Umbilical cord (tissue), 2 donors: Measurements from ENCODE around the gene RXRG. TPM values are rescaled to one million over a fixed set of nuclear protein-coding genes. Genes with fewer than 3 reads are reported as not detected.
"Not testable (repeated sequence)": the region's sequence is repeated elsewhere in the genome, so short reads cannot be mapped to it uniquely, and the experiment has no call there.

Experiments
- DNase-seq: peaks from one replicate; pipeline ENCODE4 v3.0.0-alpha.2; 2015; ENCODE audit warnings: low spot score
- total RNA-seq: library from RNA; depleted of rRNA; stranded (reverse); fragments of >200 nt; gene quantifications from one replicate; pipeline ENCODE4 v1.2.3, GENCODE V29; 2014; ENCODE audit warnings: low replicate concordance; ENCODE audit not compliant: insufficient read depth

Gene RXRG
- total RNA-seq, result not detected

GRCh38 chr1:165444897-165445370 lies at the start of gene RXRG:
TSS of gene RXRG (minus strand) at chr1:165445126. CDS start at chr1:165444893, 233 bp downstream.
- DNase-seq, result peak; percentile 58

GRCh38 chr1:165492845-165493373 lies 48.0 kb upstream of the RXRG start:
- DNase-seq, result no peak

GRCh38 chr1:165490175-165490574 lies 45.2 kb upstream of the RXRG start:
- no peak for DNase-seq

DNA sequence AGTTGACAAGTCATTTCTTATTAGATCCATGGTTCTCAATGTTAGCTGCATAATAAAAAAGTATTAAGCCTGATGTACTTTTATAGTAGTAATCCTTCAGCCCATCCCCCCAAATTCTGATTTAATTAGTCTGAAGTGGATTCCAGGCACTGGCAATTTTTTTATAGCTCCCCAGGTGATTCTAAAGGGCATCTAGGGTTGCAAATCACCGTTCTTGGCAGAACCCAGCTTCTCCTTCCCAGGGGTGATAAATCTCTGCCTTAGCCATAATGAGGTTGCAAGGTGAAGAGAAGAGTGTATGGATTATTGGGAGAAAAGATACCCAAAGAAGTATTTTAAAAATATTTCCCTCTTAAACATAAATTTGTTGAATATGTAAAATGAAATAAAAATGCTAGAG lies 43.0 kb upstream of the RXRG start:
- no peak for DNase-seq

- no peak for DNase-seq
These were observed 41.7 kb upstream of the RXRG start for GRCh38 chr1:165486663-165487062.

GRCh38 chr1:165485716-165486115 lies 40.8 kb upstream of the RXRG start:
- DNase-seq, result no peak

GRCh38 chr1:165484532-165484931 lies 39.6 kb upstream of the RXRG start:
- DNase-seq, result no peak

DNA sequence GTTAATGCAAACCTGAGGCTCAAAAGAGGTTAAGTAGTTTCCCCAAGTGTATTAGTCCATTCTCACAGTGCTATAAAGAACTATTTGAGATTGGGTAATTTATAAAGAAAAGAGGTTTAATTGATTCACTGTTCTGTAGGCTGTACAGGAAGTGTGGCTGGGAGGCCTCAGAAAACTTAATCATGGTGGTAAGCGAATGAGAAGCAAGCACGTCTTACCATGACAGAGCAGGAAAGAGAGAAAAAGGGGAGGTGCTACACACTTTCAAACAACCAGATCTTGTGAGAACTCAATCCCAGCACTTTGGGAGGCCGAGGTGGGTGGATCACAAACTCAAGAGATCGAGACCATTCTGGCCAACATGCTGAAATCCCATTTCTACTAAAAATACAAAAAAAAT lies 38.5 kb upstream of the RXRG start:
- no peak for DNase-seq

GRCh38 chr1:165481820-165482532 lies 37.0 kb upstream of the RXRG start:
- peak; percentile 89 for DNase-seq

- DNase-seq, result no peak
These were observed 31.9 kb upstream of the RXRG start for GRCh38 chr1:165476776-165477175.

- no peak for DNase-seq
These were observed 29.3 kb upstream of the RXRG start for GRCh38 chr1:165474196-165474595.

- DNase-seq, result peak; percentile 12
These were observed 28.2 kb upstream of the RXRG start for GRCh38 chr1:165473081-165473480.

DNA sequence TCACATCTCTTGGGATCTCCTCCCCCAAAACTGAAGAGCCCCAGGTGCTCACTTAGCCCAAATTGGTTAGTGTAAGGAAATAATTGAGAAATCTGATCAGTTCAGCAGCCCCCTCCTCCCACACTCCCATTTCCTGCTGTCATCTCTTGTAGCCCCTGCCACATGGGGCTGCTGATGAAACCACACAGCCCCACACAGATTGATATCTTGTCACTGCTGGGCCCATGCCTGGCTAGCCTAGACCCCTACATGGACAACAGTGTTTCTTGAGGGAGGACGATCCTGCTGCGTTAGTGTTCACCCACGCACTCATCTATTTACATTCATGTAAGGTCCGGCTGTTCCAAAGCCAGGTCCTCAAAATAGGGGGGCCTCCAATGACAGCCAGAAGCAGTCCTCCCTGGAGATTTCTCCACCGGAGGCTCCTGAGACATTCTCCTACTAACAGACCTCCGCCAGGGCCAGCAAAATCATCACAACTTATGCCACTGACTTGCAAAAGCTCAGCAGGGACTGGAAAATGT lies 23.9 kb upstream of the RXRG start:
- DNase-seq, result no peak

DNA sequence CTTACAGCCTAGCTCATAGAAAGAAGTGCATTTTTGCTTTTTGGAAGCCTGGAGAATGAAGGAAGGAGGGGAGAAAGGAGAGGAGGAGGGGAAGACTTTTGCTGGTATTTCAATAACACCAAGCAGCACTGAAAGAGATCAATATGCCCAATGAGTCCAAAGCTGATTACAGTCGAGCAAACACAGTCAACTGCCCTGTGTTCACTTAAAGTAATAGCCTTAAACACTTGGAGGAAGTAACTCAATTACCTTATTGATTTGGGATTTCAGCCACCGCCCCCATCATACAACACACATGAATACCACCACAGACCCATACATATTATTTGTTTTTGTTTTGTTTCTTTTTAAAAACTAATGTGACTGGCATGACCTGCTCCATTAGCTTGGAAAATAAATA lies 23.3 kb upstream of the RXRG start:
- DNase-seq, result no peak

DNA sequence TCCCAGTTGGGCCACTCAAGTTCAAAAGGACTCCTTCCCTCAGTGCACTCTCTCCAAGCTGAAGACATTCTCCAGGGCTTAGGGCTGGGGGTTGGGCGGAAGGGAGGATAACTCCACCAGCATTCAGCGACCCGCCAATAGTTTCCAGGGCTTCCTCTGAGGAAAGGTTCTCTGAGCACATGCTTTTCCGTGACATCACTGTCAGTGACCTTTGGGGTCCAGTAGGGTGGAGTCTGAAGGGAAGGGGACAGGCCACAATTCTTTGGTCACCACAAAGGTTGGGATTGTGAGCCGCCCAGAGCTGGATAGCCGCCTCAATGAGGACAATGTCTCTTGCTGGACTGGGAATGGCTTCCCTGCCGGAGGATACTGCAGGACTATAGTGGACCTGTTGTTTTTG lies 22.8 kb upstream of the RXRG start:
- DNase-seq, result no peak

GRCh38 chr1:165463978-165464377 lies 19.1 kb upstream of the RXRG start:
- DNase-seq, result no peak

DNA sequence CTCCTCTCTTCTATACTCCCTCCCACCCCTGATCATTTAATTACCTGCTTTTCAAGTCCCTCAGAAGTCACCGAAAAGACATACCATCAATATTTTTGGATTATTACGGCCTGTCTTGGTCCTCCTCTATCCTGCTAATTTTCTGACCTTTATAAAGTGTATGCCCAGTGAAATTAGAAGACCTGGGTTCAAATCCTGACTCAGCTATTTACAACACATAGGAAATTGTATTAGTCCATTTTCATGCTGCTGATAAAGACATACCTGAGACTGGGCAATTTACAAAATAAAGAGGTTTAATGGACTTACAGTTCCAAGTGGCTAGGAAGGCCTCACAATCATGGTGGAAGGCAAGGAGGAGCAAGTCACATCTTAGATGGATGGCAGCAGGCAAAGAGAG lies 14.8 kb upstream of the RXRG start:
- not testable (repeated sequence) for DNase-seq

- no peak for DNase-seq
These were observed 11.9 kb upstream of the RXRG start for GRCh38 chr1:165456861-165457260.

GRCh38 chr1:165456114-165456513 lies 11.2 kb upstream of the RXRG start:
- DNase-seq, result no peak

- DNase-seq, result no peak
These were observed 10.2 kb upstream of the RXRG start for GRCh38 chr1:165455111-165455510.

GRCh38 chr1:165454091-165454610 lies 9.2 kb upstream of the RXRG start:
- no peak for DNase-seq

DNA sequence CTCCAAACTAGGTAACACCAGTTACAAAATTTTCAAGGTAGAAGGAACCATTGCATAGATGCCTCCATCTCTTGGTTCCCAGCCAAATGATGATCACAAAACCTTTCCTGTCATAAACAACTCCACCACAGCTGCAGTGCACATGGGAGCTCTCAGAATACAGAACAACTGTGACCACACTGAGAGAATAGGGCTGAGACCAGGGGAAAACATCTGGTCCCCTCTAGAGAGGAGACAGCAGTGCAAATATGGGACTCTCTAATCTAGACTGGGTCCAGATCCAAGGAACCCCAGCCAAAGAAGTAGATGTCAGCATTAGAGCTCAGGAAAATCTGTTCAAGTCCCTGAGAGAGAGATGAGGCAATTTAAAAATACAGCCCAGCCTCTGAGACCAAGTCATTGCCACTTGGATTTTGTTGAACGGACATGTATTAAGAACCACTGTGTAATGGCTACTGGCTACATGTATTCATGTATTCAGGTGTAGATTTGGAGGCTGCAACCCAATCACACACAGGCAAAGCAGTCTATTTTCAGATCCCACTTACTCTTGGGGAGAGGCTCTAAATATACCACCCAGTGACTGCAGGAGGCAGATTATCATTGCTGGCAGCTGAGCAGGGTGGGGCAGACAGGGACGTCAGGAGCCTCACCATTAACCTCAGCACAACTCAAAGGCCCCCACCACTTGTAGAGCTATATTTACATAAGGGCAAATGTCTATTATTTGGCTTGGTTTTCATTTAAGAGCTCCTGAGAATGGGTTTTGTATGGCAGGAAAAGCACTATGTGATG lies 7.6 kb upstream of the RXRG start:
- DNase-seq, result no peak
